Coronary artery (tissue), 2 donors: ENCODE results near the gene SLC26A11.

Experiments used
- DNase-seq: peaks from one replicate; pipeline ENCODE4 v3.0.0-alpha.2; 2017; ENCODE audit warnings: low spot score
- H3K27ac ChIP-seq, 2 donors: fragments of 200-600 bp; sonication (generic); one replicate each; pipeline ENCODE4 v1.5.1; 2016 to 2019
- H3K4me3 ChIP-seq: fragments of 200-600 bp; sonication (generic); 2 replicates; pipeline ENCODE4 v1.5.1; 2016; ENCODE audit warnings: mild to moderate bottlenecking, moderate library complexity
- CTCF ChIP-seq: fragments of 200-600 bp; sonication (generic); IDR thresholded peaks from one replicate; pipeline ENCODE4 v1.5.1; 2019; ENCODE audit warnings: antibody characterized with exemption

Gene SLC26A11

GRCh38 chr17:80261159-80261894 is 41.1 kb downstream of the SLC26A11 start:
- no peak for DNase-seq
- no peak for TF ChIP-seq CTCF
- peak overlapping the region; percentile 99 for H3K27ac ChIP-seq
- H3K4me3 ChIP-seq = peak overlapping the region; percentile 97

GRCh38 chr17:80261895-80262279 is 41.7 kb downstream of the SLC26A11 start:
- Histone ChIP-seq H3K27ac (peak overlapping the region; percentile 99), H3K4me3 (peak overlapping the region; percentile 97)
- DNase-seq = no peak
- no peak for TF ChIP-seq CTCF

GRCh38 chr17:80262291-80262690 is 42.1 kb downstream of the SLC26A11 start:
- TF ChIP-seq CTCF = no peak
- peak overlapping the region; percentile 97 for H3K4me3 ChIP-seq
- DNase-seq = no peak
- peak overlapping the region; percentile 99 for H3K27ac ChIP-seq

GRCh38 chr17:80262775-80263244 is 42.6 kb downstream of the SLC26A11 start:
- TF ChIP-seq CTCF = no peak
- H3K4me3 ChIP-seq = peak overlapping the region; percentile 65
- peak overlapping the region; percentile 31 to 99 for H3K27ac ChIP-seq
- DNase-seq = no peak

- TF ChIP-seq CTCF = no peak
- Histone ChIP-seq H3K27ac (peak overlapping the region; percentile 31 to 99), H3K4me3 (peak overlapping the region; percentile 65)
- DNase-seq = peak; percentile 85
These were observed 43.3 kb downstream of the SLC26A11 start for GRCh38 chr17:80263253-80264204.

GRCh38 chr17:80264205-80265075 is 44.2 kb downstream of the SLC26A11 start:
- DNase-seq = no peak
- no peak for TF ChIP-seq CTCF
- Histone ChIP-seq H3K27ac (peak overlapping the region; percentile 31 to 99), H3K4me3 (peak overlapping the region; percentile 65)
